ENCODE measurements around the gene SLC47A1. TPM values are rescaled to one million over a fixed set of nuclear protein-coding genes. Genes with fewer than 3 reads are reported as not detected.

The SLC47A1 gene
- total RNA-seq, 1 donor from 2014 or later = 29.7 TPM

DNA sequence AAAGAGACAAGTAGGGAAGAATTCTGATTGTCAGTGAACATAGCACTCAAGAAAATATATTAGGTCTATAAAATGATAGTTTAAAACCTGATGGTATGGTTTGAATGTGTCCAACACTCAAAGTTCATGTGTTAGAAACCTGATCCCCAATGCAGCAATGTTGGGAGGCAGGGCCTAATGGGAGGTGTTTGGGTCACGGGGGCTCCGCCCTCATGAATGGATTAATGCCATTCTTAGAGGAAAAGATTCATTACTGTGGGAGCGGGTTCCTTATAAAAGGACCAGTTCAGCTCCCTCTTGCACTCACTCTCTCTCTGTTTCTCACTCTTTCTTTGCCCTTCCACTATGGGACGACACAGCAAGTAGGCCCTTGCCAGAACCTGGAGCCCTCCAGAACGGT is 41.5 kb upstream of the SLC47A1 start:
- Histone ChIP-seq H3K9me3 (no peaks in the 10 kb centered on the region), H3K36me3 (no peaks in the 10 kb centered on the region), H3K4me1 (peaks cover 11% of the 10 kb centered on the region), H3K27ac (no peak overlapping the region), H3K27me3 (no peaks in the 10 kb centered on the region), H3K4me3 (no peak overlapping the region)
- no peak for TF ChIP-seq CTCF (IDR thresholded peaks at IDR 0.05)
- TF ChIP-seq POLR2A (IDR thresholded peaks at IDR 0.05) = no peak
- TF ChIP-seq POLR2AphosphoS5 (IDR thresholded peaks at IDR 0.05; ENCODE audit: insufficient read depth in 1 of 2, low read depth in 1 of 2) = no peak
- no peak for DNase-seq (ENCODE audit: extremely low spot score in 2 of 2)
- intact Hi-C loops (cut with DNase I) = no loop called here

DNA sequence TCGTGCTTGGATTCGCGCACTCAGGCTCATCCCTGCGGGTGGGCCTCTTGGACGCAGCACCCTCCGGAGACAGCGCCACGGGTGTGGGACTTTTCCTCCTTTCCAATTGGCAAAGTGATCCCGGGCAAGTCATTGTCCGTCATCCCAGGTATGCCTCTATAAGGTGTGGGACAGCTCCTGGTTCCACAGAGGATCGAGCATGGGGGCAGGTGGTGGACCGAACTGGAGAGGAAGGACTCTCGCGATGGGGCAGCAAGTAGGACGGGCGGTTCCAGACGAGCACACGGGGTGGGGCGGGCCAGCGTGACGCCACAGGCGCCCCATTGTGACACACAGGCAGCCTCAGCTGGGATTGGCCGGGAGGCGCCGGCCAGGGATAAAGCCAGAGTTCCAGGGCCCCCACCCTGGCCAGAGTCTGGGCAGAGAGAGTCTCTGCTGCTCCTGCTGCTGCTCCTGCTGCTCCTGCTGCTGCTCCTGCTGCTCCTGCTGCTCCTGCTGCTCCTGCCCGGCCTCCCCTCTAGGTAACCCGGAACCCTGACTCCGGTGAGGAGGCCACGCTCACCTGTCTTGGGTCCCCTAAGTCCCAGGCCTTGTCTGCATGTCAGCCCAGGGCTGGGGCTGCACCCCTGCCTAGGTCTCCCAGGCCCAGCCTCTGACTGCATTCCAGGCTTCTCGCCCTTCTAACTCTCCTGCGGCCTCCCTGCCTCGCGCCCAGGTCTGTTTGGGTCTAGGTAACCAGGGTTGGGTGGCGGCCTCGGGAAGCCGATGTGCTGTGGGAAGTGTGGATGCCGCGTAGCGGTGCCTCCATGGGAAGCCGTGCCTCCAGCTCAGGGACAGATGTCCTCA is 38.5 kb upstream of the SLC47A1 start:
- Histone ChIP-seq H3K27me3 (no peaks in the 10 kb centered on the region), H3K27ac (no peak overlapping the region), H3K4me1 (no peaks in the 10 kb centered on the region), H3K9me3 (no peaks in the 10 kb centered on the region), H3K4me3 (no peak overlapping the region), H3K36me3 (no peaks in the 10 kb centered on the region)
- intact Hi-C loops (cut with DNase I) = no loop called here
- no peak for DNase-seq (ENCODE audit: extremely low spot score in 2 of 2)
- TF ChIP-seq POLR2A (IDR thresholded peaks at IDR 0.05) (no peak), CTCF (IDR thresholded peaks at IDR 0.05) (no peak), POLR2AphosphoS5 (IDR thresholded peaks at IDR 0.05; ENCODE audit: insufficient read depth in 1 of 2, low read depth in 1 of 2) (no peak)

DNA sequence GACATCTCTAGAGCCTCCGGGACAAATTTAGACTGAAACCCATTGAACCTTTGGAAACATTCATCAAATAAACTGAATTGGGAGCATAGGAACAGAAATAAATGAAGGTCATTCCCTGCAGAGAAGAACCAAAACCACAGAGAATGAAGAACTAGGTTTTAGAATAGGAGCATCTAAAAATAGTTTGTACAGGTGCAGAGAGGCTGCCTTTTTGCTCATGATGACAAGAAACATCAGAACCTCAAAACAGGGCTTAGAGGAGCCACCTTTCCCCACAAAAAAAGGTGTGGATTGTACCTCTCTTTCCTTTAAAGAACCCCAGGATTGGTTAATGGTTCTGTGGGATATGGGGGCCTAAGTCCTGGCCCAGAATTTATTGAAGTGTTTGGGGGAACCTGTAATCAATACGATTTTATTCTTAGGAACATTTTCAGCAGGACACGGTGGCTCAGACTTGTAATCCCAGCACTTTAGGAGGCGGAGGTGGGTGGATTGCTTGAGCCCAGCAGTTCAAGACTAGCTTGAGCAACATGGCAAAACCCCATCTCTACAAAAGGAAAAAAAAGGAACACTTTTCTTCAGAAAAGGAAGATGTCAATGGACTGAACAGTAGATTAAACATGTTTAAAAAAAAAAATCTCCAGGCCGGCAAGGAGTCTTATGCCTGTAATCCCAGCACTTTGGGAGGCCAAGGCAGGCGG is 37.7 kb upstream of the SLC47A1 start:
- Histone ChIP-seq H3K9me3 (no peaks in the 10 kb centered on the region), H3K4me3 (no peak overlapping the region), H3K27me3 (no peaks in the 10 kb centered on the region), H3K4me1 (no peaks in the 10 kb centered on the region), H3K36me3 (no peaks in the 10 kb centered on the region), H3K27ac (no peak overlapping the region)
- intact Hi-C loops (cut with DNase I) = no loop called here
- no peak for TF ChIP-seq POLR2A (IDR thresholded peaks at IDR 0.05)
- DNase-seq (ENCODE audit: extremely low spot score in 2 of 2) = no peak

DNA sequence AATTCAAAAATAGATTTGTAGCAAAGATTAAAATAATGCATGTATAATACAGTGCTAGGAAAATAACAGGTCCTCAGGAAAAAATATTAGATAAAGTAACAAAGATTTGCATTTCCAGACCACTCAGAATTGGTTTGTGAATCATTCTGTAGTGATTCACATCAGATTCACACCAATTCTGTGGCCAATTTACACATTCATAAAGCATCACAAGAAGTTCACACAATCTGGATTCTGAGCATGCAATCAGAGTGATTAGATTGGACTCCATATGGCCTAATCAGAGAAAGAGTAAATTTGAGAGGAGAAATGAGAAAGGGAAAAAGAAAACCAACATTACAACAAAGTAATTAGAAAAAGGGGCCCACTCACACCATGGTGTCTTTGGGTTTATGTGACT is 36.0 kb upstream of the SLC47A1 start:
- no peaks in the 10 kb centered on the region for H3K4me1 ChIP-seq
- H3K4me3 ChIP-seq = no peak overlapping the region
- no peaks in the 10 kb centered on the region for H3K27me3 ChIP-seq
- no peak for DNase-seq (ENCODE audit: extremely low spot score in 2 of 2)
- intact Hi-C loops (cut with DNase I) = no loop called here
- TF ChIP-seq POLR2A (IDR thresholded peaks at IDR 0.05) (no peak), POLR2AphosphoS5 (IDR thresholded peaks at IDR 0.05; ENCODE audit: insufficient read depth in 1 of 2, low read depth in 1 of 2) (no peak), CTCF (IDR thresholded peaks at IDR 0.05) (no peak)
- no peaks in the 10 kb centered on the region for H3K36me3 ChIP-seq
- no peaks in the 10 kb centered on the region for H3K9me3 ChIP-seq
- H3K27ac ChIP-seq = no peak overlapping the region

GRCh38 chr17:19501219-19501618 is 32.4 kb upstream of the SLC47A1 start:
- Histone ChIP-seq H3K36me3 (no peaks in the 10 kb centered on the region), H3K9me3 (no peaks in the 10 kb centered on the region), H3K4me1 (no peaks in the 10 kb centered on the region), H3K27ac (no peak overlapping the region), H3K27me3 (no peaks in the 10 kb centered on the region), H3K4me3 (no peak overlapping the region)
- TF ChIP-seq POLR2AphosphoS5 (IDR thresholded peaks at IDR 0.05; ENCODE audit: insufficient read depth in 1 of 2, low read depth in 1 of 2) (no peak), CTCF (IDR thresholded peaks at IDR 0.05) (no peak), POLR2A (IDR thresholded peaks at IDR 0.05) (no peak)
- no peak for DNase-seq (ENCODE audit: extremely low spot score in 2 of 2)
- intact Hi-C loops (cut with DNase I) = no loop called here

All from vagina (tissue), 2 donors.